PC-3 (cell line): ENCODE data around the gene UBASH3A. TPM values are rescaled to one million over a fixed set of nuclear protein-coding genes. Genes with fewer than 3 reads are reported as not detected.

ENCODE experiments used
- ATAC-seq: fragments of 200-7000 bp; cut with Tn5 transposase; 2 replicates; pipeline ENCODE4 v1.9.1; 2020; ENCODE audit warnings: mild to moderate bottlenecking, moderate library complexity
- BruUV-seq: library from RNA; stranded (reverse); fragments of 400-500 nt; replicated peaks from 2 replicates; lab custom pipeline; 2021; lab: Mats Ljungman, UMichigan
- CTCF ChIA-PET: fragments of 300-600 bp; sonication (Branson Sonifier 250); formaldehyde crosslinking; loops from one replicate; lab custom pipeline; 2022; ENCODE audit warnings: antibody characterized with exemption; lab: Charles Lee
- POLR2A ChIA-PET: fragments of 300-600 bp; sonication (Branson Sonifier 250); formaldehyde crosslinking; loops from one replicate; lab custom pipeline; 2022; ENCODE audit warnings: antibody characterized with exemption; ENCODE audit not compliant: unreplicated experiment; lab: Charles Lee
- DNase-seq: peaks from one replicate; pipeline ENCODE4 v3.0.0-alpha.2; 2015
- H2AFZ ChIP-seq: fragments of 300-600 bp; sonication (generic); 2 replicates; pipeline ENCODE4 v1.6.0; 2016; ENCODE audit warnings: antibody characterized with exemption, low read length
- H3F3A ChIP-seq: fragments of 300-600 bp; sonication (generic); one replicate; pipeline ENCODE4 v1.6.0; 2017; ENCODE audit warnings: antibody characterized with exemption, low read length, control low read depth, mild to moderate bottlenecking; ENCODE audit not compliant: unreplicated experiment
- H3K27ac ChIP-seq: fragments of 300-600 bp; sonication (generic); 2 replicates; pipeline ENCODE4 v1.5.1; 2016; ENCODE audit warnings: mild to moderate bottlenecking, low read length
- H3K27me3 ChIP-seq: fragments of 300-600 bp; sonication (generic); 2 replicates; pipeline ENCODE4 v1.6.1; 2016; ENCODE audit warnings: low read length, mixed read lengths
- H3K36me3 ChIP-seq: fragments of 300-600 bp; sonication (generic); 2 replicates; pipeline ENCODE4 v1.6.1; 2016; ENCODE audit warnings: low read depth, mixed run types, low read length, mixed read lengths
- H3K4me1 ChIP-seq: fragments of 300-600 bp; sonication (generic); 2 replicates; pipeline ENCODE4 v1.5.1; 2016; ENCODE audit warnings: low read length; ENCODE audit not compliant: insufficient read depth
- H3K4me2 ChIP-seq: fragments of 300-600 bp; sonication (generic); 2 replicates; pipeline ENCODE4 v1.6.0; 2016; ENCODE audit warnings: low read length
- H3K4me3 ChIP-seq: fragments of 300-600 bp; sonication (generic); 2 replicates; pipeline ENCODE4 v1.5.1; 2016; ENCODE audit warnings: mild to moderate bottlenecking, low read length, mixed read lengths
- H3K79me2 ChIP-seq: fragments of 300-600 bp; sonication (generic); 2 replicates; pipeline ENCODE4 v1.6.1; 2017; ENCODE audit warnings: low read length, mixed read lengths
- H3K9ac ChIP-seq: fragments of 300-600 bp; sonication (generic); 2 replicates; pipeline ENCODE4 v1.6.0; 2016; ENCODE audit warnings: mild to moderate bottlenecking, low read length
- H3K9me2 ChIP-seq: fragments of 300-600 bp; sonication (generic); replicated peaks from 2 replicates; pipeline ENCODE4 v1.6.1; 2016; ENCODE audit warnings: mixed run types, low read length, mixed read lengths
- H3K9me3 ChIP-seq: fragments of 300-600 bp; sonication (generic); 2 replicates; pipeline ENCODE4 v1.6.1; 2016; ENCODE audit warnings: low read length, mixed read lengths
- H4K20me1 ChIP-seq: fragments of 300-600 bp; sonication (generic); 2 replicates; pipeline ENCODE4 v1.6.1; 2016; ENCODE audit warnings: low read length, mixed read lengths
- EZH2 ChIP-seq: fragments of 300-600 bp; sonication (generic); IDR thresholded peaks from one replicate; pipeline ENCODE4 v1.6.1; 2017; ENCODE audit warnings: antibody characterized with exemption, mild to moderate bottlenecking, low read length; ENCODE audit not compliant: unreplicated experiment
- EZH2phosphoT487 ChIP-seq: fragments of 300-600 bp; sonication (generic); IDR thresholded peaks from 2 replicates; pipeline ENCODE4 v1.6.1; 2018; ENCODE audit warnings: mild to moderate bottlenecking, antibody characterized with exemption, low read length, borderline replicate concordance
- intact Hi-C: fragments of 100-400 bp; cut with micrococcal nuclease; formaldehyde crosslinking; loops from 2 replicates; pipeline ENCODE4 v1.9.0; 2023
- total RNA-seq: library from RNA; depleted of rRNA; stranded (reverse); fragments of >200 nt; gene quantifications from 2 replicates; pipeline ENCODE4 v1.2.3, GENCODE V29; 2014
- TF ChIP-seq, protein P1 (sequence below): fragments of 300-600 bp; sonication (generic); conservative IDR thresholded peaks from 2 replicates; pipeline ENCODE4 v1.5.1; 2017; ENCODE audit warnings: antibody characterized with exemption, low read depth, mild to moderate bottlenecking, low read length

The UBASH3A gene
- total RNA-seq, 1 experiment from 2014 or later: 1.0 TPM

DNA sequence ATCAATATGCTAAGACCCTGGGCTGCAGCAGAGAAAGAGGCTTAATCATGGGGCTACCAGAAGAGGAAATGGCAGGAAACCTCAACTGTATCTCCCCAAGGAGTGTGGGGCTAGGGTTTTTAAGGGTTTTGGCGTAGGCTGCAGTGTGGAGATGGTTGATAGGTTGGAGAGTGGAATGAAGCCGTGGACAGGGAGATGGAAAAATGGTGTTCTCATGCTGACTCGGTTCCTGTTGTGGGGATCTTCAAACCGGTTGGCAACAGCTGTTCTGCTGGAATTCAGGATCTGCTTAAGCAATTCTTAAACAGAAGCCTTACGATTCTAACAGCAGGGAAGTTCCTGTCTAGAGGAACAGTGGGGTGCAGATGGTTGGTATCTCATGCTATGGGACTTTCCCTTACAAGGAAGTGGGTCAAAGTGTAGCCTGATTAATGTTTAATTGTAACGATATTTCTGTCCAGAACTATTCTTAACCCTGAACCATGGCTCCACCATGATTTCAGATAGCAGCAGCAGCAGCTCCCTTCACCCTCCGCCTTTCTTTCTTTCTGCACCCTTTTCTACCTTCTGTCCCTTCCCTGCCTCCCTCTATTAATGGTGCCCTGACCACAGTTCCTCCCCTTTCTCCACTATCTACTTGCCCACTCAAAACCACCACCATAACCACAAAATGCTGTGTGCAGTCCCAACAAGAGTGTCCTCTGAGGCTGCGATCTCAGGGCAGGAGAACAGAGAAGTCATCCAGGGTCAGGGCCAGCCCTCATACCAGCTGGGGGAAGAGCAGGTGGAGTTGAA lies 61.5 kb downstream of the UBASH3A start:
- Histone ChIP-seq H3K9me3 (no peaks in the 10 kb centered on the region), H3K36me3 (no peaks in the 10 kb centered on the region), H3K9ac (no peak overlapping the region), H3K27me3 (no peaks in the 10 kb centered on the region), H3K4me1 (peaks cover 21% of the 10 kb centered on the region), H3K4me2 (no peak overlapping the region), H3F3A (no peaks in the 10 kb centered on the region), H4K20me1 (no peaks in the 10 kb centered on the region), H3K4me3 (no peak overlapping the region), H2AFZ (no peak overlapping the region), H3K9me2 (no peaks in the 10 kb centered on the region), H3K79me2 (no peaks in the 10 kb centered on the region), H3K27ac (no peak overlapping the region)
- ATAC-seq (no peak), DNase-seq (no peak)
- no peak for TF ChIP-seq EZH2
- TF ChIP-seq, protein P1, sequence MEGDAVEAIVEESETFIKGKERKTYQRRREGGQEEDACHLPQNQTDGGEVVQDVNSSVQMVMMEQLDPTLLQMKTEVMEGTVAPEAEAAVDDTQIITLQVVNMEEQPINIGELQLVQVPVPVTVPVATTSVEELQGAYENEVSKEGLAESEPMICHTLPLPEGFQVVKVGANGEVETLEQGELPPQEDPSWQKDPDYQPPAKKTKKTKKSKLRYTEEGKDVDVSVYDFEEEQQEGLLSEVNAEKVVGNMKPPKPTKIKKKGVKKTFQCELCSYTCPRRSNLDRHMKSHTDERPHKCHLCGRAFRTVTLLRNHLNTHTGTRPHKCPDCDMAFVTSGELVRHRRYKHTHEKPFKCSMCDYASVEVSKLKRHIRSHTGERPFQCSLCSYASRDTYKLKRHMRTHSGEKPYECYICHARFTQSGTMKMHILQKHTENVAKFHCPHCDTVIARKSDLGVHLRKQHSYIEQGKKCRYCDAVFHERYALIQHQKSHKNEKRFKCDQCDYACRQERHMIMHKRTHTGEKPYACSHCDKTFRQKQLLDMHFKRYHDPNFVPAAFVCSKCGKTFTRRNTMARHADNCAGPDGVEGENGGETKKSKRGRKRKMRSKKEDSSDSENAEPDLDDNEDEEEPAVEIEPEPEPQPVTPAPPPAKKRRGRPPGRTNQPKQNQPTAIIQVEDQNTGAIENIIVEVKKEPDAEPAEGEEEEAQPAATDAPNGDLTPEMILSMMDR: no peak
- no peak for TF ChIP-seq EZH2phosphoT487
- no TSS peak for BruUV-seq
- POLR2A ChIA-PET: no interaction called here
- CTCF ChIA-PET: no interaction called here
- intact Hi-C loops: no loop called here

DNA sequence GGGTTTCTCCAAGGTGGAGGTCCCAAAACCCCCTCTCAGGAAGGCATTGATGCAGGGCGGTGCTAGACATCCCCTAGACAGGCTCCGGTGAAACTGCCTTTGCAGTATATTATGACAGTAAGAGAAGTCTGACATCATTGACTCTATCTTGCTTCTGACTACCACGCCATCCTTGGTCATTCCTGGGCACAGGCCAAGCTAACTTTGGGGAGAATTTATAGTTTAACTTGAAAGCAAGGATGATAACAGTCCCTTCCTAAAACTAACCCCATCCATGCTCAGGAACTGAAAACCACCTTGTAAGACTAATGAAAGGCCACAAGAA lies 62.1 kb downstream of the UBASH3A start:
- H3K4me1 ChIP-seq: peaks cover 21% of the 10 kb centered on the region
- H3K4me3 ChIP-seq: no peak overlapping the region
- no peaks in the 10 kb centered on the region for H3K9me2 ChIP-seq
- DNase-seq (no peak), ATAC-seq (no peak)
- H3K79me2 ChIP-seq: no peaks in the 10 kb centered on the region
- no peak overlapping the region for H3K9ac ChIP-seq
- TF ChIP-seq EZH2phosphoT487: no peak
- TF ChIP-seq, protein P1: no peak
- no peak for TF ChIP-seq EZH2
- H3F3A ChIP-seq: no peaks in the 10 kb centered on the region
- POLR2A ChIA-PET: no interaction called here
- H3K27me3 ChIP-seq: no peaks in the 10 kb centered on the region
- H2AFZ ChIP-seq: no peak overlapping the region
- CTCF ChIA-PET: no interaction called here
- intact Hi-C loops: loop anchor here (2.0 kb wide), 1 partner anchor 71 kb away; no protein-coding TSS in a partner anchor
- H3K9me3 ChIP-seq: no peaks in the 10 kb centered on the region
- H3K27ac ChIP-seq: no peak overlapping the region
- no peak overlapping the region for H3K4me2 ChIP-seq
- H3K36me3 ChIP-seq: no peaks in the 10 kb centered on the region
- no peaks in the 10 kb centered on the region for H4K20me1 ChIP-seq
- BruUV-seq: no TSS peak

DNA sequence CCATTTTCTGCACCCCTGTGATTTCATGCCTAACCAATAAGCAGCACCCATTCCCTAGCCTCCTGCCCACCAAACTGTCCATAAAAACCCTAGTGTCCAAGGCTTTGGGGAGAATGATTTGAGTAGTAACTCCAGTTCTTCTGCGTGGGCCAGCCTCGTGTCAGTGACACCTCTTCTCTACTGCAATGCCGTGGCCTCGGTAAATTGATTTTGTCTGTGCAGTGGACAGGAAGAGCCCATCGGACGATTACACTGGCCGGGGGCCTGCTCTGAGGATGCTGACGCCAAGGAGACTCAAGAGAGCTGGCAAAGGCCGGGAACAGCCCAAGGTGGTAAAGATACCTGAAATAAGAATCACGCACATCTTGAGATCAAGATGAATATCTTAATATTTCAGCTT lies 63.0 kb downstream of the UBASH3A start:
- ChIA-PET CTCF (interaction anchor here (0.6 to 1.0 kb wide), 6 partner anchors 8 to 169 kb away, joined by 3 to 9 read pairs (median 5); no protein-coding TSS in a partner anchor), POLR2A (no interaction called here)
- H3K4me3 ChIP-seq: no peak overlapping the region
- ATAC-seq: no peak
- H3K4me2 ChIP-seq: no peak overlapping the region
- intact Hi-C loops: loop anchor here (2.0 kb wide), 1 partner anchor 70 kb away; no protein-coding TSS in a partner anchor
- no peaks in the 10 kb centered on the region for H3K79me2 ChIP-seq
- no peak for DNase-seq
- H3K27me3 ChIP-seq: no peaks in the 10 kb centered on the region
- no peak overlapping the region for H3K9ac ChIP-seq
- no peaks in the 10 kb centered on the region for H4K20me1 ChIP-seq
- no peaks in the 10 kb centered on the region for H3K9me2 ChIP-seq
- TF ChIP-seq EZH2 (no peak), EZH2phosphoT487 (no peak)
- TF ChIP-seq, protein P1: no peak
- no peaks in the 10 kb centered on the region for H3F3A ChIP-seq
- no TSS peak for BruUV-seq
- H2AFZ ChIP-seq: no peak overlapping the region
- H3K27ac ChIP-seq: no peak overlapping the region
- no peaks in the 10 kb centered on the region for H3K9me3 ChIP-seq
- no peaks in the 10 kb centered on the region for H3K36me3 ChIP-seq
- H3K4me1 ChIP-seq: peaks cover 21% of the 10 kb centered on the region
